HEK293T (cell line): ENCODE measurements around the gene LCT.

Experiments used
- ARNT ChIP-seq: fragments of 450-650 bp; IDR thresholded peaks from 2 replicates; pipeline ENCODE4 v1.6.1; 2017; ENCODE audit warnings: mild to moderate bottlenecking
- BHLHE40 ChIP-seq: fragments of 450-650 bp; IDR thresholded peaks from 2 replicates; pipeline ENCODE4 v1.6.1; 2016; ENCODE audit warnings: mild to moderate bottlenecking, moderate library complexity, borderline replicate concordance
- CTBP1 ChIP-seq: fragments of 450-650 bp; IDR thresholded peaks from 2 replicates; pipeline ENCODE4 v1.6.1; 2016; ENCODE audit warnings: borderline replicate concordance
- FOXA1 ChIP-seq: fragments of 450-650 bp; IDR thresholded peaks from 2 replicates; pipeline ENCODE4 v1.6.1; 2016; ENCODE audit warnings: mild to moderate bottlenecking
- FOXK2 ChIP-seq: fragments of 450-650 bp; IDR thresholded peaks from 2 replicates; pipeline ENCODE4 v1.6.1; 2016; ENCODE audit warnings: mild to moderate bottlenecking
- FOXM1 ChIP-seq: fragments of 450-650 bp; IDR thresholded peaks from 2 replicates; pipeline ENCODE4 v1.6.1; 2017; ENCODE audit warnings: mild to moderate bottlenecking, borderline replicate concordance
- HDGF ChIP-seq: fragments of 450-650 bp; IDR thresholded peaks from 2 replicates; pipeline ENCODE4 v1.6.1; 2017; ENCODE audit warnings: antibody characterized with exemption, borderline replicate concordance
- LEF1 ChIP-seq: fragments of 450-650 bp; IDR thresholded peaks from 2 replicates; pipeline ENCODE4 v1.6.1; 2017; ENCODE audit warnings: mild to moderate bottlenecking, borderline replicate concordance
- NFRKB ChIP-seq: fragments of 450-650 bp; IDR thresholded peaks from 2 replicates; pipeline ENCODE4 v1.6.1; 2016; ENCODE audit warnings: mild to moderate bottlenecking, moderate library complexity
- PKNOX1 ChIP-seq: fragments of 450-650 bp; IDR thresholded peaks from 2 replicates; pipeline ENCODE4 v1.6.1; 2016
- SUZ12 ChIP-seq: fragments of 450-650 bp; IDR thresholded peaks from 2 replicates; pipeline ENCODE4 v1.6.1; 2016; ENCODE audit warnings: mild to moderate bottlenecking
- TARDBP ChIP-seq: fragments of 450-650 bp; IDR thresholded peaks from 2 replicates; pipeline ENCODE4 v1.6.1; 2016
- ZNF384 ChIP-seq: fragments of 450-650 bp; IDR thresholded peaks from 2 replicates; pipeline ENCODE4 v1.6.1; 2016

- no peak for TF ChIP-seq HDGF
- no peak for TF ChIP-seq BHLHE40
- no peak for TF ChIP-seq FOXM1
- TF ChIP-seq LEF1 = no peak
- TF ChIP-seq NFRKB = no peak
- no peak for TF ChIP-seq FOXA1
- no peak for TF ChIP-seq SUZ12
- no peak for TF ChIP-seq PKNOX1
- TF ChIP-seq TARDBP = no peak
- no peak for TF ChIP-seq CTBP1
- no peak for TF ChIP-seq ZNF384
- TF ChIP-seq ARNT = no peak
- TF ChIP-seq FOXK2 = no peak
Observed at GRCh38 chr2:135742325-135742757, 94.6 kb downstream of the LCT start.
